HG03280 (cell line): ENCODE results near the gene TMEM205.

Source experiments
- ATAC-seq: cut with Tn5 transposase; IDR thresholded peaks from one replicate; pipeline ENCODE4 v1.9.1; 2021; ENCODE audit warnings: mild to moderate bottlenecking, moderate library complexity; ENCODE audit not compliant: unreplicated experiment

TMEM205 gene

DNA sequence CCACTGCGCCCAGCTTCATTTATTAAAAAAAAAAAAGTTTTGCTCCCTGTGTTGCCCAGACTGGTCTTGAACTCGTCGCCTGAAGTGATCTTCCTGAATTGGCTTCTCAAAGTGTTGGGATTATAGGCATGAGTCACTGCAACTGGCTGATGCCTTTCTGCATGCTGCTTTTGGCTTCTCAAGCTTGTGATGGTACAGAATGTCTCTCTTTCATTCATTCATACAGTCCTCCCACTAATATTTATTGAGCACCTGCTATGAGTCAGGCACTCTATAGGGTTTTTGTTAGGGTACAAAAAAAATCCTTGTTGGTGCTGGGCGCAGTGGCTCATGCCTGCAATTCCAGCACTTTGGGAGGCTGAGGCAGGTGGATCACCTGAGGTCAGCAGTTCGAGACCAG is 41.1 kb downstream of the TMEM205 start:
- no peak for ATAC-seq

DNA sequence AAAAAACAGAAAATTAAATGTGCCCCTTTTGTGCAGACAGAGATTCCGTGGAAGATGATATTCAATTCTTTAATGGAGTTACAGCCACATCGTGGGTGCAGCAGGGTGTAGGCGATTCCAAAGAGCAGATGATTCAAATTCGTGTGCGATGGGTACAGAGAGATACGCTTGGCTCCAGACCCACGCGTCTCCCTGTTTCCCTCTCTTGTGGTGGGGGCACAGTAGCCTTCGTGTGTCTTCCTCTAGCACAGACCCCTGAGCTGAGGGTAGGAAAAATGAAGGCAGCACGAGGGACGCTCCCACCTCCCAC is 45.3 kb downstream of the TMEM205 start:
- ATAC-seq = no peak

DNA sequence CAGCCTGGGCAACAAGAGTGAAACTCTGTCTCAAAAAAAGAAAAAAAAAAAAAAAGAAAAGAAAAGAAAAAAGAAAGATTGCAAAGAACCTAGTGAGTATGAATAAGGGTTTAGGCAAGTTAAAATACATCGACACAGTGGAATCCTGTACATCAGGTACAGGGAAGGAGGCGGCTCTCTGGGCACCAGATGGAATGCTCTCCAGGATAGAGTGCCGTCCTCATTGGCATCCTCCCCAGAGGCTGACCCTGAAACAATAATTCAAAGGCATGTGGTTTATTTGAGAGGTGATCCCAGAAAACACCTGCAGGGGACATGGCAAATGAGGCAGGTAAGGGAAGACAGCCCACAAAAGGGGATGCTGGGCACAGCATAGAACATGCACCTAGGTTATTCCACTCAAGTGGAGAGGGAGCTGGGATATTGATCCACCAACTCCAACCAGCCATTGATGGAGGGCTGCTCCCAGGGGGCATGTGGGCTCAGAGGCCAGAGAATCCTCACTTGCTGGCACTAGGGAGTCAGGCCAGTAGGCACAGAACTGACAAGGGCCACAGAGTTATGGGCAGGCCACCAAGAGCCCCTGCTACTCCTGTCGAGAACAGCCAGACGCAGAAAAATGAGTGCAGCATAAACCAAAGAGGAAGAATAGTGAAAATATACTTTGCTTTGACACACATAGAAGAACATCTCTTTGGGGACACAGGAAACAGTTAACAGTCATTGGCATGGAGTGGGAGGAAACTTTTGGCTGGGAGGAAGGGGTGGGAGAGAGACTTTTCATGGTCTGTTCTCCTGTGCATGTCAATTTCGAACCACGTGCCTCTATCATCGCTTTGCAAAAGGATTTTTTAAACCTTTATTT is 45.9 kb downstream of the TMEM205 start:
- no peak for ATAC-seq

DNA sequence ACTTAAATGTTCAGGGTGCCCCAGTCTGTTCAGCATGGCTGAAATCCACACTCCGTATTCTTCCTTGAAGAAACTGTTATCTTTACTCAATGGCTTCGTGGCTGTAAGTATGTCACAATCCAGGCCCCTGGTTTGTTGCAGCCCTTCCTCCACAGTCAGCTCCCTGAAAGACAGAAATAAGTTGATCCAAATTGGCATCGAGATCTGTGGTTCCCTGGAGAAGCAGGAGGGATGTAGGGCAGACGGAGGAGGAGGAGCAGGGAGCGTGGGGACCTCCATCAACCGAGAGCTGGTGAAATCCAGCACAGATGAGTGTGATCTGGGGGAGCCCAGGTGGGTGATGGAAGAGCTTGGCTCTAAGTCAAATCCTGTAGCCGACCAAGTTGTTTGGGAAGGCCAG is 49.8 kb downstream of the TMEM205 start:
- ATAC-seq = no peak

DNA sequence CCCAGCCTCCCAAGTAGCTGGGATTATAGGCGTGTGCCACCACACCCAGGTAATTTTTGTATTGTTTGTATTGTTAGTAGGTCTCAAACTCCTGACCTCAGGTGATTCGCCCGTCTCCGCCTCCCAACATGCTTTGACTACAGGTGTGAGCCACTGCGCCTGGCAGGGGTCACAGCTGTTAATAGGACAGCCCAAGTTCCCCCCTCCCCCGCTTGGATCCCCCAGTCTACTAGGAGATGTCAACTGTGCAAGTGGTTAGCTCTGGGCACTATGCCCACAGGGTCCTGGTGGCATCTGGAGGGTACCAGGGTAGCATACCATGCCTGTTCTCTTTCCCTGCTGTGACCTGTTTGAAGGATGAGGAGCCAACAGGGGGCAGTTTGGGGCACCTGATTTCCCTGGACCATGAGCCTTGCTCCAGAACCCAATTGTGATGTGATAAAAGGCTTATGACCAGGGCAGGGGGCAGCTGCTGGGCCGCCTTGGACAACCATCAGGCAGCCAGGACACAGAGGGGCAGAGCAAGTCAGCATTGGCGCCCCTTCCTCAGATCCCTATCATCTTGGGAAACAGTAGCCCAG is 50.3 kb downstream of the TMEM205 start, which contains the start of gene TSPAN16:
Gene TSPAN16 (plus strand): TSS at position 496 of the 581 bp plus-strand sequence. CDS start 138 bp downstream, outside the sequence.
- no peak for ATAC-seq

DNA sequence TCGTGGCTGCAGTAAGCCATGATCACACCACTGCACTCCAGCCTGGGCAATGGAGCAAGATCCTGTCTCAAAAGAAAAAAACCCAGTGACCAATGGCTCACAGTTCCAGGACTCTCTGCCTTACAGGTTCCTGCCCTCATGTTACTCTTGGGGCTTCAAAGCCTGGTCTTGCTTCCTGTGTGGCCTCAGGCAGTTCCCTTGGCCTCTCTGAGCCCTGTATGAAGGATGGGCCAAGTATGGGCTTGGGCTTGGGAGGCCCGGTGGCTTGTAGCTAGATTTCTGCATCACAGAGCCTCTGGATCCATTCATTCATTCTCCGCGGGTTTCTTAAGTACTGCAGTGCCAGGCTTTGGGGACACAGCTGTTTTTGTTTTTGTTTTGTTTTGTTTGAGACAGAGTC is 50.9 kb downstream of the TMEM205 start:
- ATAC-seq = no peak

DNA sequence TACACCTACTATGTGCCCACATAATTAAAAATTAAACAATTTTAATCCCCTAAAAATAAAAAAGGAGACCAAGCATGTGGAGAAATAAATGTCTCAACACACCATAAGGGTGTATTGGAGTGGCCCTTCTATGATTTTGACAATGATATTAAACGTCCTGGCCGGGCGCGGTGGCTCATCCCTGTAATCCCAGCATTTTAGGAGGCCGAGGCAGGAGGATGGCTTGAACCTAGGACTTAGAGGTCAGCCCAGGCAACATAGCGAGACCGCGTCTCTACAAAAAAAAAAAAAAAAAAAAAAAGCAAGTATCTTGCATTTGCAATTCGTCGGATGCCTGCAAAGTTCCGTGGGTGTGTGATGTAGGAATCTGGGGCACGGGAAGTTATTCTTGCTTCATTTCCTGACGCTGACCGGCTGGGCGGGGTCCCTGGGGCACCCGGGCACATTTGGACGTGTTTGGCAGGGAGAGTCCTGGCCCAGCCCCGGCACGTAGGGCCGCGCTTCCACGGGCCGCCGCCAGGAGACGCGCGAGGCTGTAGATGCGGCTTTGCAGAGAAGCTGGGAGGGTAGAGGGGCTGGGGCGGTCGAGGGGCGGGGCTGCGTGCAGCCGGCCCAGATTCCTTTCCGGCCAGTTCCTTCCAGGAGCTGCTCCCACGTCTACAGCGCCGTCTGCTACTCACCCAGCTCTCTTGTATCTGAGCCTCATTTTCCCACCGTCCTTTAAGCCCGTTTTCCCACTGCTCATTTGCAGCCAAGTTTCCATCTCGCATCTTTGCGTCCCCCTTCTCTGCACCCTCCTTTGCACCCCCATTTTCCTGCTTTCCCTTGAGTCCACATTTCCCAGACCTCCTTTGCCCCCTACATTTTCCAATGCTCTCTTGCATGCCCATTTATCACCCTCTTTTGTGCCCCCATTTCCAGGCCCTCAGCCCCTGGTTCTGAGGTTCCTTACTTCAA is 52.4 kb downstream of the TMEM205 start:
- ATAC-seq = peak; percentile 74
